A204.1 (cell line): Measurements from ENCODE around the gene VPS26C.
"Not testable (repeated sequence)": the region's sequence is repeated elsewhere in the genome, so short reads cannot be mapped to it uniquely, and the experiment has no call there.

Source experiments
- FAIRE-seq: peaks from 2 replicates; lab custom pipeline; 2012; peaks lifted over from hg19 to GRCh38; lab: Jason Lieb, UNC

Gene VPS26C

GRCh38 chr21:37228003-37228400 lies 39.1 kb downstream of the VPS26C start:
- no peak for FAIRE-seq

- no peak for FAIRE-seq
Observed at GRCh38 chr21:37227071-37228002, 39.8 kb downstream of the VPS26C start.

- no peak for FAIRE-seq
Observed at GRCh38 chr21:37226041-37226920, 40.9 kb downstream of the VPS26C start.

GRCh38 chr21:37224861-37225839 lies 42.0 kb downstream of the VPS26C start:
- no peak for FAIRE-seq

- no peak for FAIRE-seq
Observed at GRCh38 chr21:37223804-37224345, 43.3 kb downstream of the VPS26C start.

GRCh38 chr21:37222248-37222647 lies 44.9 kb downstream of the VPS26C start:
- FAIRE-seq: not testable (repeated sequence)

- peak; percentile 3 for FAIRE-seq
Observed at GRCh38 chr21:37220981-37221664, 46.0 kb downstream of the VPS26C start.

GRCh38 chr21:37220433-37220980 lies 46.6 kb downstream of the VPS26C start:
- no peak for FAIRE-seq

GRCh38 chr21:37219761-37220432 lies 47.2 kb downstream of the VPS26C start:
- no peak for FAIRE-seq

GRCh38 chr21:37214952-37215351 lies 52.2 kb downstream of the VPS26C start:
- no peak for FAIRE-seq

GRCh38 chr21:37210799-37211198 lies 56.3 kb downstream of the VPS26C start:
- no peak for FAIRE-seq

GRCh38 chr21:37210130-37210529 lies 57.0 kb downstream of the VPS26C start:
- no peak for FAIRE-seq

- no peak for FAIRE-seq
Observed at GRCh38 chr21:37208741-37209225, 58.4 kb downstream of the VPS26C start.

- no peak for FAIRE-seq
Observed at GRCh38 chr21:37208056-37208721, 58.9 kb downstream of the VPS26C start.

- no peak for FAIRE-seq
Observed at GRCh38 chr21:37207441-37208009, 59.6 kb downstream of the VPS26C start.

- FAIRE-seq: no peak
Observed at GRCh38 chr21:37206496-37206895, 60.6 kb downstream of the VPS26C start.

GRCh38 chr21:37204580-37204979 lies 62.6 kb downstream of the VPS26C start:
- FAIRE-seq: no peak

GRCh38 chr21:37202221-37203110 lies 64.7 kb downstream of the VPS26C start:
- FAIRE-seq: no peak
